ENCODE data around the gene USP2. TPM values are rescaled to one million over a fixed set of nuclear protein-coding genes. Genes with fewer than 3 reads are reported as not detected.

Gene USP2
- total RNA-seq, 1 donor from 2014 or later = 0.11 TPM

DNA sequence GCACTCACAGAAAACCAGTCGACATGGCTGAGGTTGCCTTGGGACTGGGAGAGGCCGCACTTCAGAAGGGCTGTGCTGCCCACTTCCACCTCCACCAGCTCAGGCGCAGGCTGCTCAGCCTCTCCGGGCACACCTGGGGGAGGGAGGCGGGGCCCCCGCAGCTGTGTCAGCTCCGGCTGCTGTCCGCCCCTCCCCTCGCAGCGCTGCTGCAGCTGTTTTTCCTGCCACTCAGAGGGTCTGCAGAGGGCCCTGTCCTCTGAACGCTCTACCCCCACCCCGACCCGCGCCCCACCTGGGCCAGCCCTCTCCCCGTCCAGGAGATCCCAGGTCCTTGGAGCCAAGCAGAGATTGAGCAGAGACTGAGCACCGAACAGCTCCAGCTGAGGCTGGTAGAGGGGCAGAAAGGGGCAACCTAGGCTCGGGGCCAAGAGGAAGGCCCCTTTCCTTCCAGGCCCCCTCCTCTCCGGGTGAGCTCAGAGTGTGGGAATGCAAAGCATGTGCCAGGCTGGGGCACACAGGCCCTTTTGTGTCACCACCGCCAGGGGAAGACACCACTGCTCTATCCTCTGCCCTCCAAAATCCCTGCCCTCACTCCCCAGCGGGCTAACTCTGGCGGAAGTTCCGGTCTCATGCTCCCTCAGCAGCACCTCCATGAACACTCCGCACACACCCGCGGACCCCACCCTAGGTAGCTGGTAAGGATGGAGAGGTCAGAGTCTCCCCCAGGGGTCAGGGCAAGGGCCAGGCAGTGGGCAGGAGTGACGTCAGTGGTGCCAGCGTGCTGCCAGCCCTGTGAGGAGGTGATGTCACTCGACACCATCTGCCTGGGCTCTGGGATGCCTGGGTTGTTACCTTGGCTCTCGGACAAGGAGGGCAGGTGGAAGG, 66.1 kb downstream of the USP2 start:
- peaks cover 11% of the 10 kb centered on the region for H3K36me3 Mint-ChIP-seq (ENCODE audit: unreplicated experiment)
- H3K4me3 Mint-ChIP-seq (ENCODE audit: unreplicated experiment) = peak overlapping the region; percentile 75
- peak; percentile 29 for TF ChIP-seq CTCF (IDR thresholded peaks at IDR 0.05)
- peaks cover 38% of the 10 kb centered on the region for H3K4me1 Mint-ChIP-seq (ENCODE audit: unreplicated experiment)
- no peak for DNase-seq (ENCODE audit: extremely low spot score, unreplicated experiment)
- H3K27me3 Mint-ChIP-seq (ENCODE audit: unreplicated experiment) = no peaks in the 10 kb centered on the region
- H3K27ac Mint-ChIP-seq (ENCODE audit: unreplicated experiment) = peak overlapping the region; percentile 74
- H3K9me3 Mint-ChIP-seq (ENCODE audit: unreplicated experiment) = no peaks in the 10 kb centered on the region

DNA sequence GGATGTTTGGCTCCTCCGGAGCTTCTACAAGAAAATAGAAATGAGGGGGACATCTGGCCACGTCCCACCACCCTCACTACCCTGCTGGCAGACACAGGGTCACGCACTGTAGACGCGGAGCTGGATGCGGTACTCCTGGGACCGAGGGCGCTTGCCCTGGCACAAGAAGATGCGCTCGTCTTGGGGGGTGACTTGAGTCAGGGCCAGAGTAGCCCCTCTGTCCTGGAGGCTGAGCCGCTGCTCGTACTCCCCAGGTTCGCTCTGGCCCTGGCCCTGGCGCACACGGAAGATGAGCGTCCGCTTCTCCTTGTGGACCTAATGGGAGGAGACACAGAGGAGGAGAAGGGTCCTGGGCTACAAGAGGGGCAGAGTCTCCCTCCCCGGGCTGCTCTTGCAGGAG, 66.8 kb downstream of the USP2 start:
- Mint-ChIP-seq H3K36me3 (ENCODE audit: unreplicated experiment) (peaks cover 12% of the 10 kb centered on the region), H3K4me1 (ENCODE audit: unreplicated experiment) (peaks cover 33% of the 10 kb centered on the region), H3K27me3 (ENCODE audit: unreplicated experiment) (no peaks in the 10 kb centered on the region), H3K27ac (ENCODE audit: unreplicated experiment) (peak overlapping the region; percentile 23), H3K4me3 (ENCODE audit: unreplicated experiment) (no peak overlapping the region), H3K9me3 (ENCODE audit: unreplicated experiment) (no peaks in the 10 kb centered on the region)
- DNase-seq (ENCODE audit: extremely low spot score, unreplicated experiment) = no peak
- TF ChIP-seq CTCF (IDR thresholded peaks at IDR 0.05) = no peak

GRCh38 chr11:119310682-119311052, 70.8 kb downstream of the USP2 start:
- H3K4me1 Mint-ChIP-seq (ENCODE audit: unreplicated experiment) = peaks cover 20% of the 10 kb centered on the region
- DNase-seq (ENCODE audit: extremely low spot score, unreplicated experiment) = no peak
- H3K36me3 Mint-ChIP-seq (ENCODE audit: unreplicated experiment) = peaks cover 16% of the 10 kb centered on the region
- TF ChIP-seq CTCF (IDR thresholded peaks at IDR 0.05) = no peak
- H3K27me3 Mint-ChIP-seq (ENCODE audit: unreplicated experiment) = no peaks in the 10 kb centered on the region
- H3K9me3 Mint-ChIP-seq (ENCODE audit: unreplicated experiment) = no peaks in the 10 kb centered on the region
- H3K4me3 Mint-ChIP-seq (ENCODE audit: unreplicated experiment) = no peak overlapping the region
- no peak overlapping the region for H3K27ac Mint-ChIP-seq (ENCODE audit: unreplicated experiment)

- H3K36me3 Mint-ChIP-seq (ENCODE audit: unreplicated experiment) = peaks cover 16% of the 10 kb centered on the region
- H3K4me3 Mint-ChIP-seq (ENCODE audit: unreplicated experiment) = no peak overlapping the region
- no peak for DNase-seq (ENCODE audit: extremely low spot score, unreplicated experiment)
- H3K4me1 Mint-ChIP-seq (ENCODE audit: unreplicated experiment) = peaks cover 16% of the 10 kb centered on the region
- H3K27ac Mint-ChIP-seq (ENCODE audit: unreplicated experiment) = no peak overlapping the region
- H3K27me3 Mint-ChIP-seq (ENCODE audit: unreplicated experiment) = no peaks in the 10 kb centered on the region
- no peak for TF ChIP-seq CTCF (IDR thresholded peaks at IDR 0.05)
- no peaks in the 10 kb centered on the region for H3K9me3 Mint-ChIP-seq (ENCODE audit: unreplicated experiment)
Observed at GRCh38 chr11:119309953-119310681, 71.4 kb downstream of the USP2 start.

DNA sequence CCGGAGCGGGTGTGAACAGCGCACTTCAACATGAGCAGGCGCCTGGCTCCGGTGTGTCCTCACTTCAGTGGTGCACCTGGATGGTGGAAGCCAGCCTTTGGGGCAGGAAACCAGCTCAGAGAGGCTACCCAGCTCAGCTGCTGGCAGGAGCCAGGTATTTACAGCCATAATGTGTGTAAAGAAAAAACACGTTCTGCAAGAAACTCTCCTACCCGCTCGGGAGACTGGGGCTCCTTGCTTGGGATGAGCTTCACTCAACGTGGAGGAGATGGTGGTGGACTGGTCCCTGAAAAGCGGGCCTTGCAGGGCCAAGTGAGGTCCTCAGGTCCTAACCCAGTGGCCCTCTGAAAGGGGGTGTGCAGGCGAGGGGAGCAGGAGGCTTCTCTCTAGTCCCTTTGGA, 72.1 kb downstream of the USP2 start:
- Mint-ChIP-seq H3K4me3 (ENCODE audit: unreplicated experiment) (no peak overlapping the region), H3K9me3 (ENCODE audit: unreplicated experiment) (no peaks in the 10 kb centered on the region), H3K27ac (ENCODE audit: unreplicated experiment) (no peak overlapping the region), H3K36me3 (ENCODE audit: unreplicated experiment) (peaks cover 16% of the 10 kb centered on the region), H3K27me3 (ENCODE audit: unreplicated experiment) (no peaks in the 10 kb centered on the region), H3K4me1 (ENCODE audit: unreplicated experiment) (peaks cover 13% of the 10 kb centered on the region)
- DNase-seq (ENCODE audit: extremely low spot score, unreplicated experiment) = no peak
- TF ChIP-seq CTCF (IDR thresholded peaks at IDR 0.05) = no peak
